ENCODE results near the gene CYGB.

- TF ChIP-seq CTCF (IDR thresholded peaks at IDR 0.05; ENCODE audit: insufficient read depth, low read length, poor library complexity, severe bottlenecking) (no peak), EZH2phosphoT487 (conservative IDR thresholded peaks at IDR 0.05; ENCODE audit: low read length) (no peak)
These were observed 5.5 kb upstream of the CYGB start for GRCh38 chr17:76542984-76543383.
